ENCODE data around the gene ELAVL1.
"Not testable (repeated sequence)": the region's sequence is repeated elsewhere in the genome, so short reads cannot be mapped to it uniquely, and the experiment has no call there.

Gene ELAVL1

DNA sequence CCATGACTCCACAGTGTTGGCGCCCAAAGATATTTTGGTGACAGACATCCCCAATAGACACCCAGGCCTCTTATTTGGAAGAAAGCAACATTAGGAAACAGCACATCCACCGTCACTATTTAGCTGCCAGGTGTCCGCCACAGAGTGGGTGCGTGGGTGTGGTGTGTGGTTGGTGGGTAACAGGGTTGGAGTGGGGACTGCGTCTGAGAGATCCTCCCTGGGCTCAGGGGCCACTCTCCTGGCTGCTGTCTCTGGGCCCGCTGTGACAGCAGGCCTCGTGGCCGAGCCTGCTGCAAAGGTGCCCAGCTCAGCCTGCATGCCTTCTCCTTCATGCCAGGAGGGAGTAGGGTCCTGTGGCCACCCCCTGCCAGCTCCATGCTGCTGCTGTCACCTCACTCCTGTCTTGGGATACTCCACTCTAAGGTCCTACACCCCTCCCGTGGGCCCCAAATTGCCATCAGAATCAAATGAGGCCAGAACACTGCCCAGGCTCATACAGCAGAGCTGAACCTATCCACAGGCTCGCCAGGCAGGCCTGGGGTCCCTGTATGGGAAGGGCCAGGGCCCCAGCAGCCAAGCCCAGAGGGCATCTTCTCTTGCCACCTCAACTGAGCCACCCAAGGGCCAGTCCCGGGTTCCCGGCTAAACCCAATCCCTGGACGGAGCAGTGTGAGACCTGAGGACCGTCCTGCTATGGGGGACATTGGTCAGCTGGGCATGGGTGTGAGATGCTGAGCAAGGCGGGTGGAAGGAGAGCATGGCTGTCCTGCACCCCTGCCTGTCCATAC, 37.2 kb downstream of the ELAVL1 start:
- DNase-seq, result no peak

DNA sequence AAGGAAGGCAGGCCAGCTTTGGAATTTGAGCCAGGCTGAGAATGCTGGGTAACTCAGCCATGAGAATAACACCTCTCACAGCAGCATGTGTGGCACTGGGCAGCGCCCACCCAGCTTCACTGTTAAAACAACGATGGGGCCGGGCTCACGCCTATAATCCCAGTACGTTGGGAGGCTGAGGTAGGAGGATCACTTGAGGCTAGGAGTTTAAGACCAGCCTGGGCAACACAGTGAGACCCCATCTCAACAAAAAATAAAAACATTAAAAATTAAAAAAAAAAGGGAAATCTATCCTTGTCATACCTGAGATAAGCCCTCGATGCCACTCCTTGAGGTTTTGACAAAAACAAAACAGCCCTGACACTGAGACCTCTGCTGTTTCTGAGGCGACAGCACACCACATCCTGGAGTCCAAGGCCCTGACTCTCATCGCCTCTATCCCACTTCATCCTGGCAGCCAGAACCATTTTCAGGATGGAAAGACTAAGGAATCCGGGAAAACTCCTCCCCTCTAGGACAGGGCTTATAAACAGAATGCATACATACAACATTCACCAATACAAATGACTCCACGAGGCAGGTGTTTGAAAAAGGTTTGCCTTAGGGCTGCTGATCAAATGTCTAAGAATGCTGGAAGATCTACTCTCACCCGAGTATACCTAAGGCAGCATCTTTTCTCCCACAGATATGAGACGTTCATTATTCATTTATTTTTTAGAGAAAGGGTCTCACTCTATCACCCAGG, 39.3 kb downstream of the ELAVL1 start:
- DNase-seq, result no peak

DNA sequence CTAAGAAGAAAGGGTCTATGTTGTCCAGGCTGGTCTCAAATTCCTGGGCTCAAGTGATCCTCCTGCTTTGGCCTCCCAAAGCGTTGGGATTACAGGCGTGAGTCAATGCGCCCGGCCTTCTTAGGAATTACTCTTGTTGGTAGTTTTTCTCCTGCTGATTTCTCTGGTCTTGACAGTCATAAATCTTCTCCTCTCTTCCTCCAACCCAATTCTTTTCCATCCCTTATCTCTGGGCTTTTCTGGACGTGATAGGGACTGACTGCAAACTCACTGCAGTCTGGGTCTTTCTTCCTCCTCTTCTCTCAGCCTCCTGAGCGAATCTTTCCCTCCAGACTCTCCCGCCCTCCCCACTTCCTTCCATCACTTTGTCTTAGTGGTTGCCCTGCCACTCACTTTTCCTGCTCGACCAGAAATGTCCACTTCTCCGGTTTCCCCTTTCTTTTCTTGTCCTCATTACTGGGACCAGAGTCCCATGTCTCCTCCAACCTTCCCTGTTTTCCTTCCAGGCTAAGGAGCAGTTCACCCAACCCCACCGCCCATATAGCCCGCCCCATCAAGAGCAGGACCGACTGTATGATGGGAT, 40.1 kb downstream of the ELAVL1 start:
- DNase-seq, result no peak

DNA sequence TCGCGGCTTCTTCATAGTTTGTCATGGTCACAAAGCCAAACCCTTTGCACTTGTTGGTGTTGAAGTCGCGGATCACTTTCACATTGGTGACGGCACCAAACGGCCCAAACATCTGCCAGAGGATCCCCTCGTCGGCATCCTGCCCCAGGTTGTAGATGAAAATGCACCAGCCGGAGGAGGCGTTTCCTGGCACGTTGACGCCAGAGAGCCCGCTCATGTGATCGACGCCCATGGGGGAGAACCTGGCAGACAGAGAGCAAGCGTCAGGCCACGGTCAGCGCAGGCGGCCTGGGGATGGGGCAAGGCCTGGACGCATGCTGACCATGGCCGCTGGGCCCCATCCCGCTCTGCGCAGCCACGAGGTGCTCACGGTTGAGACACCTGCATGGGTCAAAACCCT, 41.9 kb downstream of the ELAVL1 start:
- DNase-seq, result no peak

DNA sequence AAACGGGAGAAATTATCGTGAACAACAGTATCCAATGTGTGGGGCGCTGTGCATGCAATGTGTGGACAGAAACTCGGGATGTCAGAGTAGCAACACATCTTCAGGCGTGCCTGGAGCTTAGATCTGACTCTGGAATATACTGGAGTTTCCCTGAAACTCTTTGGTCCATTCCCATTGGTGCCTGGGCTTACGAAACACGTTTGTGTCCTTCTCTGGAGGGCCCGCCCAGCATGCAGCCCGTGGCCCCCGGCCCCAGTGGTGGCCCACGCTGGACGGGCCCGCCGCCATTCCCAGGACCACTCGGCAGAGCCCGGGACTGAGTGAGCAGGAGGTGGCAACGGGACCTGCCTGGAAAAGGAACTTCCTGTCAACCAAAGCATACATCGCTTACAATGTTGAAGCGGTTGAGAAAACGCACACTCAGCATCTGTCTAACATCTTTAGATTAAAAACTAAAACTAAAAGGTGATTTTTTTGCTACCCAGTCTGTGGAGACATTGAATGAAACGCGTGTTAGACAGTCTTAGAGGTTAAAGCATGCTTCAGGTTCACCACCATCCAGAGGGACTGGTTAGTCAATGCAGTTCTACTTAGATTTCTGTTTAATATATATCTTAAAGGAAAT, 42.7 kb downstream of the ELAVL1 start:
- no peak for DNase-seq

DNA sequence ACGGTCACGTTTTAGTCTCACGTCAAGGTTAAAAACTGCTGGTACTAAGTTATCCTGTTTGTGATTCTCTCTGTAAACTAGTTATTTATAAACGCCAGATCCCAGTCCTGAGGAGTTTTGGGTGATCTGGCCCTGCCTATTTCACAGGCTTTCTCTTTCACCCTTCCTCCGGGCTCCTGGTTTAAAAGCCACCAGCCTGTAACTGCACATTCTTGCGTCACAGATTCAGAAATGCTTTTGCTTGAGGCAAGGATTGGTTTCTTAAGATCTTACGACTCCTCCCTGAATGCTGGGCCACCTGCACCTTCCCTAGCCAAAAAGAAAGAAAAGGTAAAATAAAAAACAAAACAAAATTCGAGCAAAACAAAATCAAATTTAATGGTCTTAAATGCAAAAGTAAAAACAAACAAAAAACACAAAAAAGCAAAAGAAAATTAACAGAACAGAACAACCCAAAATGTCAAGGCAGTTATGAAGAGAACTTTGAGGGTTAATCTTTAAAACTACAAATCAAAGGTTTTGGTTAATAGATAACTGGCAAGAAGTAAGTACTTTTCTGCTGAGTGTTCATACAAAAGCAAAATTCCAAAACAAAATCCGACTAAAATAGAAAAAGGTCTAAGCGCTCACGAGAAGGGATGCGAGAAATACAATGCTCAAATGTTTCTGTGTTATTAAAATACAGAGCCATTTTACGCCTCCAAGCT, 43.4 kb downstream of the ELAVL1 start:
- no peak for DNase-seq

DNA sequence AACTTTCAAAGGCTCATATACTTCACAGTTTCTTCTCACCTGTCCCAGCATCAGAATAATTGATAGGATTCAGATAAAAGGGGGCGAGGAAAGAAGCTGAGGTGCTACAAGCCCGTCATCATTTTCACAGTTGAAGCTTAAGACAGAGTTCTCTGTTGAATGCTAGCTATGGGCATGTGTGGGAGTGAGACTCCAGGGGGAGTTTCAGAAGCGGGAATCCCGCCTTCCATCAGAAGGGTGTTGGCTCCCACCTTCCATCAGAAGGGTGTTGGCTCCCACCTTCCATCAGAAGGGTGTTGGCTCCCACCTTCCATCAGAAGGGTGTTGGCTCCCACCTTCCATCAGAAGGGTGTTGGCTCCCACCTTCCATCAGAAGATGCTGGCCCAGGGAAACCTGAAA, 44.4 kb downstream of the ELAVL1 start:
- DNase-seq, result not testable (repeated sequence)

DNA sequence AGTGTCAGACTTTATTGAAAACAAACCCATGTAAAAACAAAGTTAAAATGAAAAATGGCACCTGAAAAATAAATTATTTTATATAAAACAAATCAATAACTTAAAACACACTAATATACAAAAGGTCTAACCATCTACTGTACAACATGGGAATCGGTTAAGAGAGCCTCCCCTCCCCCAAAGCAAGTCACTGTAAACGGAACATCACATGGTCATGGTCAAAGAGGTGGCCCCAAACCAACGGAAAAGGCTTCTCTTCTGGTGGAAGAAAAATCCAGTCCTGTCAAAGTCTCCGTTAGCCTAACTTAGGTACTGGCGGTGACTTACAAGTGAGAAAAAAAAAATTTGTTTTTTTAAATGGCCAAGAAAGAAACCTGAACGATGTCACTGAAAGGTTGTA, 46.2 kb downstream of the ELAVL1 start:
- no peak for DNase-seq

DNA sequence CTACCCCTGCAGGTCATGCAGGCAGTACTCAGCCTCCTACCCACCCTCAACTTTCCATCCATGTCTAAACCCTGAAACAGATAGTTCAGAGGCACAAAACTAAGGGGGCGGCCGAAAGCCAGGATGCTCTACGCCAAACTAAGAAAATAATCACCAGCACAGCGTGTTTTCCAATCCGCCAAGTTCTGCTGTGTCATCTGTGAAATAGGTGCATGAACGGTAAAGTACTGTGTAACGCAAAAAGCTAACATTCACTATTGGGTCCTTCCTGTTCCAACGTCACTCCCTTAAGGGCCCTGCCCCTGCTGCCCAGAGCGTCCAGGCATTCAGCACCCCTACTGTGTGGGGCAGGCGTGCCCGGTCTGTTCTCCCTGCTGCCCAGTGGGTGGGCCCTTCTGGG, 49.7 kb downstream of the ELAVL1 start:
- no peak for DNase-seq

DNA sequence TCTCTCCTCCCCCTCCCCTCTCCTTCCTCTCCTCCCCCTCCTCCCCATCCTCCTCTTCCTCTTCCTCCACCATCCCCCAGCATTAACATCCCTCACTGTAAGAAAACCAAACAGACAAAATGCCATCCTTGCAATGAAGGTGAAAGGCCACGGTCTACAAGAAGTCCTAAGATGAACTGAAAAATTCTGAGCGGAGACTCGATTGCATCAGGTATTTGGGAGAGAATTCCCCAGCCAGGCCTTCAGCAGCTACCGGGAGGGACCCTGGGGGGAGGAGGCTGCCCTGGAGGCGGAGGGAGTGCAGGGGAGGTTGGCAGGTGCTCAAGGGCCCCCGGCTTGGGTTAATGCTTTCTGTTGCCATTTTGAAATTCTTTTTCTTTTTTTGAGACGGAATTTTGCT, 51.9 kb downstream of the ELAVL1 start:
- DNase-seq, result no peak

DNA sequence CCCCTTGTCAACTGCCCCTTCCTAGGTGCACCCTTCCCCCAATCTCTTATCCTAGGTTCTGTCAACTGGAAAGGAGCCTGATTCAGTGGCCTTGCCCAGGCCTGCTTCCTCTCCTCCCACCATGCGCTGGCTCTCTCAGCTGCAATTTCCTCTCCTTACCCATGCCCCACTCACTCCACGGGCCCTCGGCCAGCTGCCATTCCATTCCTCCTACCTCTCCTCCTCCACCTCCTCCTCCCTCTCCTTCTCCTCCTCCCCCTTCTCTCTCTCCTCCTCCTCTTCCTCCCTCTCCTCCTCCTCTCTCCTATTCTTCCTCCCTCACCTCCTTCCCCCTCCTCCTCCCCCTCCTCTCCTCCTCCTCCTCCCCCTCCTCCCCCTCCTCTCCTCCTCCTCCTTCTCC, 52.4 kb downstream of the ELAVL1 start:
- no peak for DNase-seq

DNA sequence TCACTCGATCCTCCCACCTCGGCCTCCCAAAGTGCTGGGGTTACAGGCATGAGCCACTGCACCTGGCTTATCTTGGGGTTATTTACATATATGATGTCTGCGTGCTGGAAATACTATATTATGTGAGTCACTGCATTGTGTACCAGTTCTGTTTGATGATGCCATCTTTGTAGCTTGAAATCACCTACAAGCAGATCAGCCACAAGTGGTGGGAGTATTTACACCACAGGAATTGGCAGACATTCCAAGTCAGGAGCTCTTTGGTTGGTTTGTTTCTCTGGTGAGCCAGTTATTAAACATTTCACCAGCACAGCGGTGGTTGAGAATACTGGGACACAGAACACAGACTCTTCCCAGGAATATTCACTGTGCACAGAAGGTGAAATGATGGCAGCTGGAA, 57.5 kb downstream of the ELAVL1 start:
- no peak for DNase-seq

DNA sequence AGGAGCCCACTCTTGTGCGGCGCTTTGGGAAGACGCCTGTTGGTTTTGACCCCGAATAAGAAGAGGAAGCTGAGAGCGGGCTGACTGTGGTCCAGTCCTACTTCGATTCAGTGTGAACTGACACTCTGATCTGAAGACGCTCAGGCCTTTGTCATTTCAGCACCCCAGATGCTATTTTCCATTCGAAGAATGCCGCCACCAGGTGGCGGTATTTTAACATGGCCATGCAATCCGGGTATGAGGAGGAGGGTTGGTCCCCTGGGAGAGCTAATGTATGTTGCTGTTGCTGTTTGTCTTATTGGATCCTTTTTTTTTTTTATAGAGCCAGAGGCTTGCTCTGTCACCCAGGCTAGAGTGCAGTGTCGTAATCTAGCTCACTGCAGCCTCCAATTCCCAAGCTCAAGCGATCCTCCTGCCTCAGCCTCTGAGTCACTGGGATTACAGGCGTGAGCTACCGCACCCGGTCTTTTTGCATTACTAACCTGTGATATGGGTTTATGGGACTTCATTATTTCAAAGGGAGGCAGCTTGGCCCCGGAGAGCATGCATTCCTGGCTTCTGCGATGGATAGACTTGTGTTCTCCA, 61.2 kb downstream of the ELAVL1 start:
- peak; percentile 88 for DNase-seq

DNA sequence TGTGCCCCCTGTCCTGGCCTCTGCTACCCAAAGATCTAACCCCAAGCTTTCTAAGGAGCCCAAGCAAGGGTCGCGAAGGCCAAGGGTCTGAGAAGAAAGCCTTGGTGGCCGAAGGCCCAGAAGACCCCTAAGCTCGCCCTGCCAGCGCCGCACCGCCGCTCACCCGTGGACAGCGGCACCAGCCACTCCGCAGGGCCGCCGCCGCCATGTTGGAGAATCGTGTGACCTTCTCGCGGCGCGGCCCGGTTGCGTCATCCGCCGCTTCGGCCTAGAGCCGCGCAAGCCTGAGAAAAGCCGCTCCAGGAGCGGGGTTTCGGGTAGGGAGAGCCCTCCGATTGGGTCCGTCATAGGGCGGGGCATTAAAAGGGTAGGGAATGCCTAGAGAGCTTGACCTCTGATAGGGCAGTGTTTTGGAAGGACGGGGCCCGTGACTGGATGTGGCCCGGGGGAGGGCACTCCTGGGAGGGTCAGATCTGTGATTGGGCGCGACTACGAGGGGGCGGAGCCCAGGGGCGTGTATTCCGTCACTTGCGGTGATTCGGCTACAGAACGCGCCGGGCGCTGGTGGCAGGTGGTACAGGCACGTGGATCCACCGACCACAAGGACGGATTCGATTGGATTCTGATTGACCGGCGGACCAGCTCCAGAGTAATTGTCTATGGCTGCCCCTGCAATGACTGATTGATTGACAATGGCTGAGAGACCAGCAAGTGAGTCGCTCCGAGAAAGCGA, 61.8 kb downstream of the ELAVL1 start, which contains the start of gene TIMM44:
Gene TIMM44 (minus strand): TSS at position 223 of the 733 bp plus-strand sequence. CDS start 15 bp downstream, at position 208.
- DNase-seq, result peak; percentile 99

DNA sequence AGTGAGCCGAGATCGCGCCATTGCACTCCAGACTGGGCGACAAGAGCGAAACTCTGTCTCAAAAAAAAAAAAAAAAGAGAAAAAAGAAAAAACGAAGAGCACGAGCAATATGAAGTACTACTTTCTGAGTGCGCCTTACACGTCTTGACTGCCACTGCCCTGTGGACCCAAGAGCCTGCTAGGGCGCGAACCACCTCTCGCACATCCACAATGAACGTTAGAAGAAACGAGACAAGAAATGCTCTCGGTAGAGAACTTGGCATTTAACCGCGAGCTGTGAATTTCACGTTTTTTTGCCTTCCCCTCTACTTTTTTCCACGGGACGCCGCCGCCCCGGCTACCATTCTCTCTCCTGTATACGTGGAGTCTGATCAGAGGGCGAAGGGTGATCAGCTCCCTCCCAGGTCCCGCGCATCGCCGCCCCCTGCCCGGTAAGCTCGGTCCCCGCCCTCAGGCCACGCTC, 62.4 kb downstream of the ELAVL1 start:
- no peak for DNase-seq

DNA sequence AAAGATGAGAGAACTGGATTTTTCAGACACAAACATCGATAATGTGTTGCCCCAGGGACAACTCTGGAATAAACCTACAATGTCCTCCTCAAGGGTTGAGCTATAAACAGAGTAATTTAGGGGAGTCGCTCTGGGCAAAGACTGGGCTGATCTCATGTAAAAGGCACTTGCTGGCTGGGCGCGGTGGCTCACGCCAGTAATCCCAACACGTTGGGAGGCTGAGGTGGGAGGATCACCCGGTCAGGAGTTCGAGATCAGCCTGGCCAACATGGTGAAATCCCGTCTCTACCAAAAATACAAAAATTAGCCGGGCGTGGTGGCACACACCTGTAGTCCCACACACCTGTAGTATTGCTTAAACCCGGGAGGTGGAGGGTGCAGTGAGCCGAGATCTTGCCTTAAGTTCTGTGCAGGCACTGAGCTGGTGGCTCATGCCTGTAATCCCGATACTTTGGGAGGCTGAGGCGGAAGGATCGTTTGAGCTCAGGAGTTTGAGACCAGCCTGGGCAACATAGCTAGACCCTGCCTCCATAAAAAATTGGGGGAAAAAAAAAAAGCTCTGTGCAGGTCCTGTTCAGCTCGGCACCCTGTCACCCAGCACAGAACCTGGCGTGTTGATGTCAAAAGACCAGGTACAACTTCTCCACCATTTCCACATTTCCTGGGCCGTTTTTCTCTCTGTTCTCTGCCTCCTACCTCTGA, 63.4 kb downstream of the ELAVL1 start:
- DNase-seq, result no peak

DNA sequence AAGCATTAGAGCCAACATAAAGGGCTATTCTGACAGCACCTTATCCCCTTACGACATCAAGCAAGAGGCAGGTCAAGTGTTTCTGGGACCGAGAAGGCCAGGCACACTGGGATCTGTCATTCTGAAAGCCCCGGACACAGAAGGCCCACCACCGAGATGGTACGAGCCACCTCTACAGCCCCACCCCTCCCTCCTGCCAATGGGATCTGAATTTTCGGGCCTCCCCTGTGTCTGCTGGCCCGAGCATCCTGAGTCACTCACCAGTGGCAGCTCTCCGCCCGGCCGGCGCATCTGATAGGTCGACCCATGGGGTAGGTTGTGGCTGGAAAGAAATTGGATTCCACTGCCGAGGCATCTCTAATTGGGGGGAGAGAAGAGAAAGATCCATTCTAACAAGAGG, 64.6 kb downstream of the ELAVL1 start:
- DNase-seq, result no peak

DNA sequence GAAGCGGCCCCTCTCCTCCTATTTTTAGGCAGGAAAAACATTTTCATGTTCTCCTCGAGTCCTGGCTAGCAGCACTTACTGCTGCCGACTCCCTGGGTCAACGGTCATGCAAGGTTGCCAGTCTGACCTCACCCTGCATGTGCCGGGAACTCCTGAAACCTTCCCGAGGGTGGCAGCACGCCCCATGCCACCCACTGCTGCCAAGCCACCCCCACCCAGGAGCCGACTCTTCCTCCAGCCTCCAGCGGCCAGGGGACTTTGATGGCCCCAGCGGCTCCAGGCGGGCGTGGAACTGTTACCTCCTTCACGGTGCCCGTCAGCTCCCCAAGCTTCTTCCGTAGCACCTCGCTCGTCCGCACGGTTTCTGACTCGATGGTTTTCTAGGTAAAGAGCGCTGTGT, 70.7 kb downstream of the ELAVL1 start:
- DNase-seq, result no peak

DNA sequence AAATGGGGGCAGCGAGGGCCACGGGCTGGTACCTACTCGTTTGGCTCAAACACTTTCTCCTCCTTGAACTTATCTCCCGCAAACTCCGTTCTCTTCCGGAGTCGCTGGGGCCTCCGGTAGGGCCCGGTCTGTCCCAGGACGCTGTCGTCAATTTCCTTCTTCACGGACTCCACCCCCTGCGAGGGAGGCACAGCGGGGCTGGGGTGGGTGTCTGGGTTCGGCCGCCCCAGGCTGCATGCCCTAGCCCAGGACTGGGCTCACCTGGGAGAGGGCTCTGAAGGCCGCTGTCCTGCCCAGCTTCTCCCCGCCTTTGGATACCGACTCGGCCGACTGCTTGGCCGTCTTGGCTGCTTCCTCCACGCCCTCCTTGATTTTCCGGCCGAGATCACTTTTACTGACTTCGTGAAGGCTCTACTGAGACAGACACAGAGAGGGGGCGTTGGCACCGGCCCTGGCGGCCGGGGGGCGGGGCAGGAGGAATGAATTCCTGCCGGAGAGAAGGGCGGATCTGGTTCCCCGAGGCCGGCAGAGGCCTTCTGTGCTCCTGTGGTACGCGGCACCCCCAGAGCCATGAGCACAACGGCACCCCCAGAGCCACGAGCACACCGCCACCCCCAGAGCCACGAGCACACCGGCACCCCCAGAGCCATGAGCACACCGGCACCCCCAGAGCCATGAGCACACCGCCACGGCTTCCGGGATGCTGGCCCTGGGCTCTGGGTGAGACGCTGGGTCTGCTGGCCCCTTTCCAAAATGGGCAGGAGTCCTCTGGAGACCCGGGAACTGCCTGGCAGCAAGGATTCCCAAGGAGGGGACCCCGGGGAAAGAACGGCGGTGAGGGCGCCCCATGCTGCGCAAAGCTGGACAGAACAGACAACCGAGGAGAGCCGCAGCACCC, 71.4 kb downstream of the ELAVL1 start:
- DNase-seq, result no peak

DNA sequence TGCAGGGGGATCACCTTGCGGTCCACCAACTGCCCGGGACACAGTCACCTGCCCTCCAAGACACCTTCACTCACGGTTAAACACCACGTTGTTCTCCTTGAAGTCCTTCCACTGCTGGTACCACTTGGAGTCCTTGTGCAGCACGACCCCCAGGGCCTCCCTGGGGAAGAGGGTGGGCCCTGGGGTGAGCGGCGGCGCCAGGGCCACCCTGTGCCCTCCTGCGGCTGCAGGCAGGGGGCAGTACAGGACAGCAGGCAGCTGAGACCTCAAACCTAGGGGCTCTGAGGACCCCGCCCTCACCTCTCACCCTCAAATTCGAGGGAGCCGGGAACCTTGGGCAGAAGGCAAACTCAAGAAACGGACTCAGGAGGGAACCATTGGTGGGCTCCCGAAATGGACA, 72.0 kb downstream of the ELAVL1 start:
- no peak for DNase-seq
